NCI-H2107 treated with DMSO at 0.1 percent for 48 hours (cell line): ENCODE measurements around the gene PITX1.

Experiments
- DNase-seq: peaks from one replicate; lab custom pipeline; 2025; ENCODE audit not compliant: unreplicated experiment; lab: John Stamatoyannopoulos, UW

Gene PITX1

GRCh38 chr5:135042595-135042994, 8.6 kb upstream of the PITX1 start:
- DNase-seq, result no peak

GRCh38 chr5:135041726-135042125, 7.7 kb upstream of the PITX1 start:
- DNase-seq, result no peak

- no peak for DNase-seq
Observed at GRCh38 chr5:135041145-135041587, 7.1 kb upstream of the PITX1 start.

GRCh38 chr5:135040333-135041144, 6.5 kb upstream of the PITX1 start:
- no peak for DNase-seq

GRCh38 chr5:135040034-135040332, 6.0 kb upstream of the PITX1 start:
- DNase-seq, result no peak

- no peak for DNase-seq
Observed at GRCh38 chr5:135039271-135040033, 5.4 kb upstream of the PITX1 start.

- no peak for DNase-seq
Observed at GRCh38 chr5:135038813-135039270, 4.8 kb upstream of the PITX1 start.

GRCh38 chr5:135038205-135038812, 4.3 kb upstream of the PITX1 start:
- DNase-seq, result no peak

GRCh38 chr5:135037519-135038204, 3.6 kb upstream of the PITX1 start:
- DNase-seq, result no peak

- no peak for DNase-seq
Observed at GRCh38 chr5:135036405-135036804, 2.4 kb upstream of the PITX1 start.

- no peak for DNase-seq
Observed at GRCh38 chr5:135035678-135036030, 1.6 kb upstream of the PITX1 start.

GRCh38 chr5:135034963-135035677, 1.1 kb upstream of the PITX1 start:
- no peak for DNase-seq

- DNase-seq, result no peak
Observed at GRCh38 chr5:135034236-135034962, 371 bp upstream of the PITX1 start.

GRCh38 chr5:135032999-135033861, 798 bp downstream of the PITX1 start:
- DNase-seq, result no peak

GRCh38 chr5:135032695-135032998, 1.4 kb downstream of the PITX1 start:
- DNase-seq, result no peak

GRCh38 chr5:135031813-135032694, 2.0 kb downstream of the PITX1 start:
- no peak for DNase-seq

- no peak for DNase-seq
Observed at GRCh38 chr5:135030956-135031812, 2.8 kb downstream of the PITX1 start.
